ENCODE data around the gene PDCD1. TPM values are rescaled to one million over a fixed set of nuclear protein-coding genes. Genes with fewer than 3 reads are reported as not detected.
"Not testable (repeated sequence)": the region's sequence is repeated elsewhere in the genome, so short reads cannot be mapped to it uniquely, and the experiment has no call there.

PDCD1 gene
- total RNA-seq, 1 experiment from 2014 or later: 0.22 TPM

- Histone ChIP-seq H3K9me3 (ENCODE audit: control insufficient read depth in 1 of 2, insufficient read depth in 1 of 2, low read depth in 1 of 2, low read length in 2 of 2) (no peaks in the 10 kb centered on the region), H3K27ac (ENCODE audit: low read depth, low read length) (no peak overlapping the region), H3K9ac (ENCODE audit: low read length) (no peak overlapping the region), H3K27me3 (ENCODE audit: insufficient read depth, low read length) (no peaks in the 10 kb centered on the region), H3K79me2 (ENCODE audit: insufficient read depth, low read length) (no peaks in the 10 kb centered on the region), H3K9me2 (ENCODE audit: insufficient read depth) (no peaks in the 10 kb centered on the region), H2AFZ (ENCODE audit: low read depth, low read length, poor library complexity, severe bottlenecking) (no peak overlapping the region), H3K4me2 (ENCODE audit: low read length) (no peak overlapping the region), H4K20me1 (ENCODE audit: insufficient read depth) (no peaks in the 10 kb centered on the region), H3K36me3 (ENCODE audit: control insufficient read depth in 1 of 2, insufficient read depth in 2 of 2, low read length in 2 of 2) (no peaks in the 10 kb centered on the region), H3K4me1 (ENCODE audit: control insufficient read depth in 1 of 2, insufficient read depth in 2 of 2, low read length in 2 of 2) (no peaks in the 10 kb centered on the region), H3K4me3 (replicated peaks in 1 of 2; ENCODE audit: low read depth in 1 of 2, low read length in 2 of 2) (no peak overlapping the region)
- CTCF ChIA-PET: no interaction called here
- BruUV-seq (replicated peaks): no TSS peak
- TF ChIP-seq SRF (IDR thresholded peaks at IDR 0.05; ENCODE audit: low read depth) (no peak), JUND (IDR thresholded peaks at IDR 0.05) (no peak), EZH2 (IDR thresholded peaks at IDR 0.05) (no peak), CBX3 (IDR thresholded peaks at IDR 0.05; ENCODE audit: low read depth) (no peak), SP1 (IDR thresholded peaks at IDR 0.05; ENCODE audit: low read depth) (no peak), POLR2A (IDR thresholded peaks at IDR 0.05; ENCODE audit: borderline replicate concordance, extremely low read depth, insufficient read depth, insufficient read length) (no peak), MAX (IDR thresholded peaks at IDR 0.05) (no peak), ZFX (IDR thresholded peaks at IDR 0.05) (no peak), POLR2AphosphoS5 (IDR thresholded peaks at IDR 0.05; ENCODE audit: low read depth, low read length) (no peak), EGR1 (IDR thresholded peaks at IDR 0.05; ENCODE audit: low read depth) (no peak), YY1 (IDR thresholded peaks at IDR 0.05; ENCODE audit: extremely low read depth, insufficient replicate concordance, low read depth, low read length) (no peak), SIN3A (IDR thresholded peaks at IDR 0.05; ENCODE audit: low read depth) (no peak), ATF3 (IDR thresholded peaks at IDR 0.05) (no peak), TCF7L2 (IDR thresholded peaks at IDR 0.05; ENCODE audit: borderline replicate concordance, extremely low read depth, insufficient read depth, insufficient read length) (no peak), RAD21 (IDR thresholded peaks at IDR 0.05; ENCODE audit: low read depth) (no peak), CEBPB (IDR thresholded peaks at IDR 0.05; ENCODE audit: low read depth) (no peak), FOSL1 (IDR thresholded peaks at IDR 0.05; ENCODE audit: low read depth) (no peak)
- POLR2A ChIA-PET: no interaction called here
- RAD21 ChIA-PET (ENCODE audit: low non-redundant PET in 1 of 2, low total read pairs in 2 of 2, uncharacterized antibody in 2 of 2, unreplicated experiment in 2 of 2): no interaction called here
- intact Hi-C loops (cut with micrococcal nuclease): no loop called here
- no peak for DNase-seq (ENCODE audit: low read depth, low spot score)
- ATAC-seq: no peak
Measured at GRCh38 chr2:241906826-241907570, 48.3 kb upstream of the PDCD1 start.

- H3K79me2 ChIP-seq (ENCODE audit: insufficient read depth, low read length); RAD21 ChIA-PET (ENCODE audit: low non-redundant PET in 1 of 2, low total read pairs in 2 of 2, uncharacterized antibody in 2 of 2, unreplicated experiment in 2 of 2); H3K4me2 ChIP-seq (ENCODE audit: low read length); intact Hi-C loops (cut with micrococcal nuclease); CTCF ChIA-PET; ATAC-seq; H3K4me1 ChIP-seq (ENCODE audit: control insufficient read depth in 1 of 2, insufficient read depth in 2 of 2, low read length in 2 of 2); H3K9me2 ChIP-seq (ENCODE audit: insufficient read depth); H3K9ac ChIP-seq (ENCODE audit: low read length); POLR2A ChIA-PET; BruUV-seq (replicated peaks); H2AFZ ChIP-seq (ENCODE audit: low read depth, low read length, poor library complexity, severe bottlenecking); H4K20me1 ChIP-seq (ENCODE audit: insufficient read depth); H3K27me3 ChIP-seq (ENCODE audit: insufficient read depth, low read length); DNase-seq (ENCODE audit: low read depth, low spot score); H3K36me3 ChIP-seq (ENCODE audit: control insufficient read depth in 1 of 2, insufficient read depth in 2 of 2, low read length in 2 of 2); H3K27ac ChIP-seq (ENCODE audit: low read depth, low read length); H3K4me3 ChIP-seq (replicated peaks in 1 of 2; ENCODE audit: low read depth in 1 of 2, low read length in 2 of 2); H3K9me3 ChIP-seq (ENCODE audit: control insufficient read depth in 1 of 2, insufficient read depth in 1 of 2, low read depth in 1 of 2, low read length in 2 of 2): not testable (repeated sequence)
Measured at GRCh38 chr2:241906378-241906770, 47.7 kb upstream of the PDCD1 start.

All from HCT116 (cell line).